Raji (cell line): ENCODE data around the gene ST14.

ENCODE experiments used
- POLR2A ChIP-seq: IDR thresholded peaks from 2 replicates; pipeline ENCODE4 v1.6.1; 2011; ENCODE audit warnings: low read depth, low read length, control low read depth; ENCODE audit not compliant: insufficient read depth

Gene ST14

DNA sequence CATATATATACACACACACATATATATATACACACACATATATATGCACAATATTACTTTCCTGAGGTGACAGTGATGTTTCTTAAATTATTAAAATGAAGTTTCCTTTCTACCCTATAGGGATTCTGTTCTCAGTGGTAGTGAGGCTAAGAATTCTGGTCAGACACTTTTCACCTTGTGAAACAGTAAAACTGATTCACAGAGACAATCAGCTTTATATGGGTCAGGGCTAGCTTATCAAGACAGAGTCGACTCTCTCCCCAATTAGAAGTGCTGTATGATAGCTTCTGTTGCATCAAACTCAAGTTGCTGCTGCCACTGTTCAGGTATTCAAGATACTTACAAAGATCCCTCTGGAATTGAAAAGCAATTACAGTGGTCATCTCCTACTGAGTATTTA is 86.7 kb downstream of the ST14 start:
- no peak for TF ChIP-seq POLR2A

DNA sequence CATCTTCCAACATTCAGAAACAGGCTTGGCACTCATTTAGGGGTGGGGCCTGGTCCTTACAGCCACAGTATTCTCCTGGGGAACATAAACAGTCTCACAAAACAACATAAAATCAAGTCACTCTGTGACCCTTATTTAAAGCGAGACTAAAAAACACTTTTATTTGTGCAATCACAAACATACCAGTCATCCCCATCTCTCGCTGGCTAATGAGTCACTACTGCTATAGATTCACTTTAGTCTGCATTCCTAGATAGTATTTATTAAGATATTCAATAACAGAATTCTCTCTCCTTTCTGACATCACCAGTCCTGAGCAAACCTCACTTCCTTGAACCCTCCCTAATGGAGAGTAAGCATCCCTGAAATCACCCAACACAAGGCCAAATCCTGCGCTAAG is 87.2 kb downstream of the ST14 start:
- no peak for TF ChIP-seq POLR2A

DNA sequence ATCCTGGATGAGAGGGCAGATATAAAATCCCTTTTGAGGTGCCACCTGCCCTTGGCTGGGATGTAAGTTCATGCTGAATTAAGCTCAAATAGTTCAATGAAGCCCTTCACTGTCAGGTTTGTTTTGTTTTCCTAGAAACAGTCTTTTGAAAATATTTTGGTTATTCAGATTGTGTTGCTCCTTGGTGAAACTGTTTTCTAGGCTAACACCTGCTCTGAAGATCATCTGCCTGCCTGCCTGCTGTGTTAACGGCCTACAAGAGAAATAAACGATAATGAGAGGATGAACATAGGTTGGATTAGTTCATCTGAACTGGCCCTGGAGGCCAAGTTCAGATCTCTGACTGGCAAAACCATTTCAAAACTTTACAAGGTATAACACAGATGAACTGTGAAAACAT is 87.7 kb downstream of the ST14 start:
- no peak for TF ChIP-seq POLR2A

DNA sequence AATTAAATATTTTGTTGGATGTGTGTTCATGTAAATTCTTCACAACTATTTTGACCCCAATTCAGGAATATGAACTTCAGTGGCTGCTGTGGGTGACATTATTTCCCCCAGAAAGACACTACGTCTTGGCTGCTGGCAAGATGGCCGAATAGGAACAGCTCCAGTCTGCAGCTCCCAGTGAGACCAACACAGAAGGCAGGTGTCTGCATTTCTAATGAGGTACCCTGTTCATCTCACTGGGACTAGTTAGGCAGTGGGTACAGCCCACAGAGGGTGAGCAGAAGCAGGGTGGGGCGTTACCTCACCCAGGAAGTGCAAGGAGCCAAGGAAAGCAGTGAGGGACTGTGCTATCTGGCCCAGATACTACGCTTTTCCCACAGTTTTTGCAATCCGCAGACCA is 89.8 kb downstream of the ST14 start:
- no peak for TF ChIP-seq POLR2A
